ENCODE measurements around the gene SND1.

GRCh38 chr7:128045766-128046165 is 393.8 kb downstream of the SND1 start:
- TF ChIP-seq, protein P1, sequence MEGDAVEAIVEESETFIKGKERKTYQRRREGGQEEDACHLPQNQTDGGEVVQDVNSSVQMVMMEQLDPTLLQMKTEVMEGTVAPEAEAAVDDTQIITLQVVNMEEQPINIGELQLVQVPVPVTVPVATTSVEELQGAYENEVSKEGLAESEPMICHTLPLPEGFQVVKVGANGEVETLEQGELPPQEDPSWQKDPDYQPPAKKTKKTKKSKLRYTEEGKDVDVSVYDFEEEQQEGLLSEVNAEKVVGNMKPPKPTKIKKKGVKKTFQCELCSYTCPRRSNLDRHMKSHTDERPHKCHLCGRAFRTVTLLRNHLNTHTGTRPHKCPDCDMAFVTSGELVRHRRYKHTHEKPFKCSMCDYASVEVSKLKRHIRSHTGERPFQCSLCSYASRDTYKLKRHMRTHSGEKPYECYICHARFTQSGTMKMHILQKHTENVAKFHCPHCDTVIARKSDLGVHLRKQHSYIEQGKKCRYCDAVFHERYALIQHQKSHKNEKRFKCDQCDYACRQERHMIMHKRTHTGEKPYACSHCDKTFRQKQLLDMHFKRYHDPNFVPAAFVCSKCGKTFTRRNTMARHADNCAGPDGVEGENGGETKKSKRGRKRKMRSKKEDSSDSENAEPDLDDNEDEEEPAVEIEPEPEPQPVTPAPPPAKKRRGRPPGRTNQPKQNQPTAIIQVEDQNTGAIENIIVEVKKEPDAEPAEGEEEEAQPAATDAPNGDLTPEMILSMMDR (IDR thresholded peaks at IDR 0.05): no peak
- TF ChIP-seq POLR2AphosphoS5 (IDR thresholded peaks at IDR 0.05; ENCODE audit: insufficient read depth in 1 of 2, low read depth in 1 of 2): no peak

Measured in vagina (tissue), 2 donors.